Fibroblast of lung (primary cell): ENCODE data around the gene SLC39A10.

Experiments
- CTCF ChIP-seq, 2 donors: IDR thresholded peaks in 1 of 2; conservative IDR thresholded peaks in 1 of 2; 1 replicate in 1 of 2; 2 replicates in 1 of 2; pipeline ENCODE4 v1.5.1; 2011 to 2012; ENCODE audit warnings: low read length in 2 of 2, control low read depth in 1 of 2, inconsistent platforms in 1 of 2, low read depth in 1 of 2, mild to moderate bottlenecking in 1 of 2
- EZH2 ChIP-seq: IDR thresholded peaks from 2 replicates; pipeline ENCODE4 v1.5.1; 2012; ENCODE audit warnings: low read length, control low read depth, mild to moderate bottlenecking; ENCODE audit errors: missing control alignments

- no peak for TF ChIP-seq CTCF (conservative IDR thresholded peaks at IDR 0.05 in 1 of 2, IDR thresholded peaks at IDR 0.05 in 1 of 2; ENCODE audit: low read depth in 1 of 2, low read length in 2 of 2)
- no peak for TF ChIP-seq EZH2
Observed at GRCh38 chr2:195758846-195759245, 101.8 kb downstream of the SLC39A10 start.
